Measurements from ENCODE around the gene PRKAR2A.
A peak's percentile ranks its signal among the peaks of the same experiment; 100 is the strongest.
"Not testable (repeated sequence)": the region's sequence is repeated elsewhere in the genome, so short reads cannot be mapped to it uniquely, and the experiment has no call there.

PRKAR2A gene

GRCh38 chr3:48782046-48782445 is 65.6 kb downstream of the PRKAR2A start:
- no peak for DNase-seq

GRCh38 chr3:48778565-48778964 is 69.1 kb downstream of the PRKAR2A start:
- not testable (repeated sequence) for DNase-seq

GRCh38 chr3:48776854-48777253 is 70.8 kb downstream of the PRKAR2A start:
- no peak for DNase-seq

GRCh38 chr3:48770192-48770502 is 77.5 kb downstream of the PRKAR2A start:
- DNase-seq, result no peak

- no peak for DNase-seq
Measured at GRCh38 chr3:48765376-48765775, 82.3 kb downstream of the PRKAR2A start.

GRCh38 chr3:48762816-48763215 is 84.9 kb downstream of the PRKAR2A start:
- no peak for DNase-seq

GRCh38 chr3:48759991-48760540 is 87.6 kb downstream of the PRKAR2A start:
- DNase-seq, result not testable (repeated sequence)

- DNase-seq, result not testable (repeated sequence)
Measured at GRCh38 chr3:48759531-48759930, 88.1 kb downstream of the PRKAR2A start.

- no peak for DNase-seq
Measured at GRCh38 chr3:48759071-48759470, 88.6 kb downstream of the PRKAR2A start.

GRCh38 chr3:48756640-48757039 is 91.0 kb downstream of the PRKAR2A start:
- DNase-seq, result no peak

- no peak for DNase-seq
Measured at GRCh38 chr3:48750856-48751255, 96.8 kb downstream of the PRKAR2A start.

- DNase-seq, result peak in 3 of 58 donors; percentile 2 to 40 (median 10)
Measured at GRCh38 chr3:48748754-48749153, 98.9 kb downstream of the PRKAR2A start.

- peak in 8 of 58 donors; percentile 1 to 46 (median 28) for DNase-seq
Measured at GRCh38 chr3:48747706-48748105, 100.0 kb downstream of the PRKAR2A start.

- DNase-seq, result peak in 14 of 58 donors; percentile 7 to 84 (median 21)
Measured at GRCh38 chr3:48747015-48747615, 100.6 kb downstream of the PRKAR2A start.

GRCh38 chr3:48743773-48744172 is 103.9 kb downstream of the PRKAR2A start:
- DNase-seq, result no peak

GRCh38 chr3:48741226-48741625 is 106.4 kb downstream of the PRKAR2A start:
- DNase-seq, result not testable (repeated sequence)

GRCh38 chr3:48739955-48740823 is 107.5 kb downstream of the PRKAR2A start:
- peak in 57 of 58 donors; percentile 39 to 96 (median 81) for DNase-seq

GRCh38 chr3:48739617-48739954 is 108.1 kb downstream of the PRKAR2A start:
- peak in 2 of 58 donors; percentile 42 to 57 for DNase-seq

GRCh38 chr3:48738926-48739616 is 108.6 kb downstream of the PRKAR2A start:
- DNase-seq, result no peak

- no peak for DNase-seq
Measured at GRCh38 chr3:48738144-48738536, 109.5 kb downstream of the PRKAR2A start.

- not testable (repeated sequence) for DNase-seq
Measured at GRCh38 chr3:48735075-48735767, 112.5 kb downstream of the PRKAR2A start.

Measured in anterior cingulate cortex (tissue), 58 donors.